Measurements from ENCODE around the gene SLC10A1. TPM values are rescaled to one million over a fixed set of nuclear protein-coding genes. Genes with fewer than 3 reads are reported as not detected.

Gene SLC10A1
- total and polyA plus RNA-seq, 8 donors = 0.14 to 0.40 (median 0.22) TPM; not detected in 2

- Histone ChIP-seq H3K4me1 (peaks cover 0 to 10% of the 10 kb centered on the region in 2 donors), H3K27ac (no peak overlapping the region), H3K27me3 (no peaks in the 10 kb centered on the region), H3K36me3 (peaks cover 0 to 67% of the 10 kb centered on the region in 2 donors), H3K4me3 (no peak overlapping the region), H3K9me3 (no peaks in the 10 kb centered on the region)
- ATAC-seq = no peak
- intact Hi-C loops (cut with DNase I) = no loop called here
- no peak for DNase-seq
- TF ChIP-seq CTCF (IDR thresholded peaks at IDR 0.05) = no peak
Measured at GRCh38 chr14:69780952-69781351, 16.1 kb downstream of the SLC10A1 start.

GRCh38 chr14:69780092-69780491, 16.9 kb downstream of the SLC10A1 start:
- TF ChIP-seq CTCF (IDR thresholded peaks at IDR 0.05) = no peak
- ATAC-seq (no peak), DNase-seq (no peak)
- Histone ChIP-seq H3K27ac (no peak overlapping the region), H3K4me1 (peaks cover 0 to 10% of the 10 kb centered on the region in 2 donors), H3K27me3 (no peaks in the 10 kb centered on the region), H3K4me3 (no peak overlapping the region), H3K9me3 (no peaks in the 10 kb centered on the region), H3K36me3 (peaks cover 0 to 73% of the 10 kb centered on the region in 2 donors)
- intact Hi-C loops (cut with DNase I) = no loop called here

GRCh38 chr14:69779088-69779487, 18.0 kb downstream of the SLC10A1 start:
- no peaks in the 10 kb centered on the region for H3K27me3 ChIP-seq
- TF ChIP-seq CTCF (IDR thresholded peaks at IDR 0.05) = no peak
- peaks cover 0 to 15% of the 10 kb centered on the region in 2 donors for H3K4me1 ChIP-seq
- H3K36me3 ChIP-seq = peaks cover 0 to 83% of the 10 kb centered on the region in 2 donors
- DNase-seq (no peak), ATAC-seq (no peak)
- H3K4me3 ChIP-seq = no peak overlapping the region
- no peaks in the 10 kb centered on the region for H3K9me3 ChIP-seq
- intact Hi-C loops (cut with DNase I) = no loop called here
- no peak overlapping the region for H3K27ac ChIP-seq

- TF ChIP-seq CTCF (IDR thresholded peaks at IDR 0.05) = no peak
- H3K27me3 ChIP-seq = no peaks in the 10 kb centered on the region
- H3K4me1 ChIP-seq = peaks cover 0 to 25% of the 10 kb centered on the region in 2 donors
- H3K27ac ChIP-seq = no peak overlapping the region
- H3K36me3 ChIP-seq = peaks cover 6 to 99% of the 10 kb centered on the region in 2 donors
- intact Hi-C loops (cut with DNase I) = no loop called here
- DNase-seq (no peak), ATAC-seq (no peak)
- H3K9me3 ChIP-seq = no peaks in the 10 kb centered on the region
- H3K4me3 ChIP-seq = no peak overlapping the region
Measured at GRCh38 chr14:69776875-69777453, 20.1 kb downstream of the SLC10A1 start.

- Histone ChIP-seq H3K4me3 (no peak overlapping the region), H3K36me3 (peaks cover 10 to 99% of the 10 kb centered on the region in 2 donors), H3K9me3 (no peaks in the 10 kb centered on the region), H3K27ac (no peak overlapping the region), H3K4me1 (peaks cover 0 to 41% of the 10 kb centered on the region in 2 donors), H3K27me3 (no peaks in the 10 kb centered on the region)
- intact Hi-C loops (cut with DNase I) = no loop called here
- ATAC-seq (no peak), DNase-seq (no peak)
- TF ChIP-seq CTCF (IDR thresholded peaks at IDR 0.05) = no peak
Measured at GRCh38 chr14:69775012-69775411, 22.0 kb downstream of the SLC10A1 start.

Data from left lung (tissue), 10 donors.